Renal cortical epithelial cell (primary cell): Measurements from ENCODE around the gene INPP5A. TPM values are rescaled to one million over a fixed set of nuclear protein-coding genes. Genes with fewer than 3 reads are reported as not detected.

Experiments used
- DNase-seq: peaks from one replicate; pipeline ENCODE4 v3.0.0-alpha.2; 2011; ENCODE audit warnings: low read depth
- total RNA-seq: library from RNA; depleted of rRNA; stranded (reverse); fragments of >200 nt; gene quantifications from 2 replicates; pipeline ENCODE4 v1.2.3, GENCODE V29; 2014

INPP5A gene
- total RNA-seq, 1 donor from 2014 or later, result 30.7 TPM

- no peak for DNase-seq
These were observed 201.1 kb downstream of the INPP5A start for GRCh38 chr10:132738454-132739224.

GRCh38 chr10:132739225-132739613 is 201.6 kb downstream of the INPP5A start:
- no peak for DNase-seq

- DNase-seq, result peak; percentile 71
These were observed 203.0 kb downstream of the INPP5A start for GRCh38 chr10:132740588-132740987.

GRCh38 chr10:132742167-132742836 is 204.7 kb downstream of the INPP5A start:
- no peak for DNase-seq

GRCh38 chr10:132742837-132743194 is 205.2 kb downstream of the INPP5A start:
- no peak for DNase-seq

- DNase-seq, result peak; percentile 36
These were observed 205.8 kb downstream of the INPP5A start for GRCh38 chr10:132743196-132743924.

- DNase-seq, result no peak
These were observed 206.4 kb downstream of the INPP5A start for GRCh38 chr10:132743925-132744490.

- DNase-seq, result no peak
These were observed 207.3 kb downstream of the INPP5A start for GRCh38 chr10:132744839-132745238.

- no peak for DNase-seq
These were observed 207.9 kb downstream of the INPP5A start for GRCh38 chr10:132745511-132745910.

- no peak for DNase-seq
These were observed 208.4 kb downstream of the INPP5A start for GRCh38 chr10:132745971-132746370.

- no peak for DNase-seq
These were observed 208.8 kb downstream of the INPP5A start for GRCh38 chr10:132746386-132746785.

GRCh38 chr10:132746801-132747625 is 209.4 kb downstream of the INPP5A start:
- DNase-seq, result no peak

GRCh38 chr10:132748135-132748534 is 210.5 kb downstream of the INPP5A start:
- no peak for DNase-seq

- DNase-seq, result no peak
These were observed 211.2 kb downstream of the INPP5A start for GRCh38 chr10:132748545-132749370.

- no peak for DNase-seq
These were observed 211.8 kb downstream of the INPP5A start for GRCh38 chr10:132749371-132749795.

- DNase-seq, result no peak
These were observed 213.3 kb downstream of the INPP5A start for GRCh38 chr10:132750936-132751335.

GRCh38 chr10:132752378-132752777 is 214.8 kb downstream of the INPP5A start:
- no peak for DNase-seq

- DNase-seq, result no peak
These were observed 215.4 kb downstream of the INPP5A start for GRCh38 chr10:132752961-132753360.

- no peak for DNase-seq
These were observed 216.0 kb downstream of the INPP5A start for GRCh38 chr10:132753596-132753995.

- no peak for DNase-seq
These were observed 216.5 kb downstream of the INPP5A start for GRCh38 chr10:132754071-132754470.
